GM12878 (cell line): ENCODE results near the gene DCP1B. TPM values are rescaled to one million over a fixed set of nuclear protein-coding genes. Genes with fewer than 3 reads are reported as not detected.

Experiments used
- ATAC-seq: fragments of 200-7000 bp; cut with Tn5 transposase; 3 replicates; pipeline ENCODE4 v1.9.1; 2020; ENCODE audit warnings: mild to moderate bottlenecking, moderate library complexity
- BruUV-seq: library from RNA; stranded (reverse); fragments of 400-500 nt; replicated peaks from 2 replicates; lab custom pipeline; 2021; lab: Mats Ljungman, UMichigan
- CTCF ChIA-PET: fragments of 300-600 bp; sonication (Branson Sonifier 250); formaldehyde crosslinking; extraction: SDS; loops from one replicate; lab custom pipeline; 2021; ENCODE audit warnings: inconsistent platforms; lab: Yijun Ruan, JAX
- POLR2A ChIA-PET: fragments of 350-600 bp; formaldehyde crosslinking; extraction: SDS; loops from one replicate; lab custom pipeline; 2021; ENCODE audit warnings: inconsistent platforms; lab: Charles Lee
- RAD21 ChIA-PET: fragments of 300-600 bp; sonication (Branson Sonifier 250); formaldehyde crosslinking; loops from one replicate; lab custom pipeline; 2023; ENCODE audit warnings: antibody characterized with exemption; ENCODE audit not compliant: unreplicated experiment; lab: Charles Lee
- SMC1A ChIA-PET: fragments of 300-600 bp; sonication (Branson Sonifier 250); formaldehyde crosslinking; loops from one replicate; lab custom pipeline; 2023; ENCODE audit not compliant: unreplicated experiment, uncharacterized antibody; lab: Charles Lee
- DNase-seq: peaks from one replicate; pipeline ENCODE4 v3.0.0-alpha.2; 2011; ENCODE audit warnings: low read depth, low spot score
- FAIRE-seq: peaks from 3 replicates; lab custom pipeline; 2011; peaks lifted over from hg19 to GRCh38; lab: Jason Lieb, UNC
- H2AFZ ChIP-seq: 2 replicates; pipeline ENCODE4 v1.6.0; 2011; ENCODE audit warnings: low read depth, low read length, control low read depth; ENCODE audit not compliant: control insufficient read depth
- H3K27ac ChIP-seq: 2 replicates; pipeline ENCODE4 v1.5.1; 2011; ENCODE audit warnings: control low read depth; ENCODE audit not compliant: control insufficient read depth, insufficient read depth
- H3K27me3 ChIP-seq, 2 experiments: replicated peaks in 1 of 2; 2 replicates each; pipeline versions ENCODE4 v1.6.0 to v1.6.1; 2011; ENCODE audit warnings: low read length in 1 of 2; ENCODE audit not compliant: control insufficient read depth in 2 of 2, insufficient read depth in 2 of 2
- H3K36me3 ChIP-seq, 2 experiments: 2 replicates each; pipeline ENCODE4 v1.5.1; 2011; ENCODE audit warnings: low read length in 1 of 2; ENCODE audit not compliant: control insufficient read depth in 2 of 2, insufficient read depth in 2 of 2
- H3K4me1 ChIP-seq: 2 replicates; pipeline ENCODE4 v1.6.1; 2011; ENCODE audit warnings: mild to moderate bottlenecking, low read length, moderate library complexity, mixed read lengths; ENCODE audit not compliant: control insufficient read depth, insufficient read depth
- H3K4me2 ChIP-seq: 2 replicates; pipeline ENCODE4 v1.6.0; 2011; ENCODE audit warnings: control low read depth; ENCODE audit not compliant: control insufficient read depth, insufficient read depth
- H3K4me3 ChIP-seq: fragments of 200-600 bp; sonication (generic); 2 replicates; pipeline ENCODE4 v1.5.1; 2016
- H3K79me2 ChIP-seq: 2 replicates; pipeline ENCODE4 v1.6.0; 2011; ENCODE audit warnings: low read length; ENCODE audit not compliant: control insufficient read depth, insufficient read depth
- H3K9ac ChIP-seq: 2 replicates; pipeline ENCODE4 v1.8.0; 2011; ENCODE audit warnings: low read length, control low read depth, mixed read lengths; ENCODE audit not compliant: control insufficient read depth, insufficient read depth
- H3K9me3 ChIP-seq: replicated peaks from 3 replicates; pipeline ENCODE4 v1.5.1; 2011; ENCODE audit warnings: mild to moderate bottlenecking, low read length; ENCODE audit not compliant: control insufficient read depth, insufficient read depth
- H4K20me1 ChIP-seq: 2 replicates; pipeline ENCODE4 v1.6.0; 2011; ENCODE audit not compliant: control insufficient read depth, insufficient read depth
- BHLHE40 ChIP-seq, 2 experiments: fragments of 450-650 bp in 1 of 2; IDR thresholded peaks; 2 replicates each; pipeline ENCODE4 v1.6.1; 2011 to 2017; ENCODE audit warnings: low read depth in 2 of 2, borderline replicate concordance in 1 of 2, improper control_type of control experiment in 1 of 2, low read length in 1 of 2, mild to moderate bottlenecking in 1 of 2
- CBX5 ChIP-seq: sonication (generic); IDR thresholded peaks from 2 replicates; pipeline ENCODE4 v1.6.1; 2016; ENCODE audit warnings: low read depth, moderate library complexity, mild to moderate bottlenecking, inconsistent platforms
- CHD2 ChIP-seq: IDR thresholded peaks from 2 replicates; pipeline ENCODE4 v1.6.1; 2011; ENCODE audit warnings: low read depth, low read length, improper control_type of control experiment, borderline replicate concordance
- CREM ChIP-seq: IDR thresholded peaks from 2 replicates; pipeline ENCODE4 v1.6.1; 2014; ENCODE audit warnings: antibody characterized with exemption, low read depth
- ESRRA ChIP-seq: IDR thresholded peaks from 2 replicates; pipeline ENCODE4 v1.6.1; 2012; ENCODE audit warnings: mild to moderate bottlenecking, low read length, improper control_type of control experiment
- SPI1 ChIP-seq: IDR thresholded peaks from 2 replicates; pipeline ENCODE4 v1.6.1; 2011; ENCODE audit warnings: low read depth, mild to moderate bottlenecking, low read length, moderate library complexity, borderline replicate concordance; ENCODE audit not compliant: insufficient read depth
- TCF3 ChIP-seq: IDR thresholded peaks from 2 replicates; pipeline ENCODE4 v1.6.1; 2012; ENCODE audit warnings: low read depth, mild to moderate bottlenecking, low read length, borderline replicate concordance; ENCODE audit not compliant: insufficient read depth
- WGBS: methylation state at CpG from one replicate; pipeline ENCODE4 v1.1.6; 2016; ENCODE audit warnings: low lambda C conversion rate; ENCODE audit not compliant: insufficient replicate concordance, insufficient coverage; ENCODE audit errors: missing lambda C conversion rate; 5-methylcytosine and 5-hydroxymethylcytosine counted together
- in situ Hi-C: fragments of 300-500 bp; cut with MboI; formaldehyde crosslinking; loops from 9 replicates; pipeline ENCODE4 v1.14.3; 2018; ENCODE audit warnings: mixed read lengths
- intact Hi-C: fragments of 100-400 bp; cut with micrococcal nuclease; formaldehyde crosslinking; loops from one replicate; pipeline ENCODE4 v1.14.2; 2022; ENCODE audit not compliant: unreplicated experiment
- polyA plus RNA-seq, 11 experiments: library from polyadenylated mRNA; depleted of rRNA in 4 of 11; unstranded in 6 of 11; stranded (reverse) in 5 of 11; fragments of >200 nt; fragmentation: Nextera tagmentation in 4 of 11; fragmentation: Illumina TruSeq in 1 of 11; extraction: Ambion mirVana in 4 of 11; extraction: Trizol in 1 of 11; gene quantifications; 1 replicate in 1 of 11; 2 replicates in 10 of 11; pipeline versions ENCODE4 v1.2.1 to v1.2.3, GENCODE V29; 2011 to 2016; ENCODE audit warnings: inconsistent platforms in 2 of 11, missing spikeins in 2 of 11, low read depth in 1 of 11
- total RNA-seq, 4 experiments: library from RNA; depleted of rRNA in 3 of 4; stranded (reverse); fragments of >200 nt in 3 of 4; fragmentation: Illumina TruSeq in 1 of 4; extraction: Trizol in 1 of 4; gene quantifications; 2 replicates each; pipeline versions ENCODE4 v1.2.1 to v1.2.3, GENCODE V29; 2013 to 2021
- TF ChIP-seq, protein P1 (sequence below): fragments of 450-650 bp; IDR thresholded peaks from 2 replicates; pipeline ENCODE4 v1.6.1; 2017; ENCODE audit warnings: mild to moderate bottlenecking, moderate library complexity
- TF ChIP-seq, protein P2 (sequence below): fragments of 450-650 bp; conservative IDR thresholded peaks from 2 replicates; pipeline ENCODE4 v1.6.1; 2017; ENCODE audit warnings: mild to moderate bottlenecking, moderate library complexity

The DCP1B gene
- total and polyA plus RNA-seq, 10 of the 15 experiments (the other 5 are each of a cell fraction or from before 2014, with no cell fraction given), result 1.3 to 23.4 (median 15.3) TPM

DNA sequence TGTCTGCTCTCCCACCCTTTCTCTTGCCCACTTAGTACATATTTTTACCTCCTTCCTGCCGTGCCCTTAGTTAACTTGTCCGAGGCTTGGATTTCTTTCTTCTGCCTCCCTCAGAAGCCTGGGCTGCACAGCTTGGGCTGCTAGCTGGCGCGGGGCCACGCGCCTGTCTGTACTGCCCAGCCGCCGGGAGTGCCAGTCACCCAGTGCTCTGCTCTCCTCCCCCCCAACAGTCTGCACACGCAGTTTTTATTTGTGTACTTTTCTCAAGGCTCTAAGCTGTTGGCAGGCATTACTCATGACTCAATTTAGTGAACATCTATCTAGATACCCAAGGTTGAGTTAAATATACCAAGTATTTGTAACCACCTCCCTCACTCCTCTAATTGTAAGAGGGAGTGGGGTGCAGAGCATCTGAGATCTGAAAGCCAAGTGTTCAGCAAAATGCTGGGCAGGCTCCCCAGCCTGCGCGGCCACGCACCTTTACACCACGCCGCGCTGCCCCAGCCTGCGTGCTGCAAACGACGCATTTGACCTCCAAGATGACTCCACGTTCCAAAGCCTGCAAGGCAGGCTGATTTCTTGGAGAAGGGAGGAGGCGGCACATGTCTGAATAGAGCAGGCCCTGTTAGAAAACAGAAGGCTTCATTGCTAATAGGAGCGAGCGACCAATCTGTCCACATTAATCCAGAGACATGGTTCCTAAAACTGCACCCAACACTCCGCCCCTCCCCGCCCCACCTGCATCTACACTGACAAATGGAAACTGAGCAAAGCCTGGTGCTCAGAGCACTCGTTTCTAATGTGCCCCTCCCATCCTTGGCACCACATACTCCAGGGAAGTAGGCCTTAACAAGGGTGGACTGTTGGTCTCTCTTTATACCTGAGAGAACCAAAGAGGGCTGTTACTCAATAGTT lies 67.6 kb downstream of the DCP1B start:
- no peak overlapping the region for H3K9ac ChIP-seq
- no peaks in the 10 kb centered on the region for H3K27me3 ChIP-seq
- FAIRE-seq (no peak), ATAC-seq (no peak), DNase-seq (no peak)
- ChIA-PET SMC1A (no interaction called here), RAD21 (no interaction called here), CTCF (interaction anchor here (0.9 to 1.1 kb wide), 2 partner anchors 141 to 146 kb away, joined by 3 read pairs; no protein-coding TSS in a partner anchor), POLR2A (no interaction called here)
- H3K36me3 ChIP-seq, result no peaks in the 10 kb centered on the region; a peak in 2 of 4 replicates
- no peak overlapping the region for H3K4me2 ChIP-seq
- H3K79me2 ChIP-seq, result no peaks in the 10 kb centered on the region
- H3K27ac ChIP-seq, result no peak overlapping the region
- WGBS, result 94% methylated on average over 25 of the region's 25 CpGs
- no peak overlapping the region for H2AFZ ChIP-seq
- BruUV-seq, result no TSS peak
- H3K4me1 ChIP-seq, result peaks cover 18% of the 10 kb centered on the region
- intact Hi-C loops (no loop called here), in situ Hi-C loops (loop anchor here (5.0 kb wide), 2 partner anchors 144 to 289 kb away; no protein-coding TSS in a partner anchor)
- TF ChIP-seq, protein P1, sequence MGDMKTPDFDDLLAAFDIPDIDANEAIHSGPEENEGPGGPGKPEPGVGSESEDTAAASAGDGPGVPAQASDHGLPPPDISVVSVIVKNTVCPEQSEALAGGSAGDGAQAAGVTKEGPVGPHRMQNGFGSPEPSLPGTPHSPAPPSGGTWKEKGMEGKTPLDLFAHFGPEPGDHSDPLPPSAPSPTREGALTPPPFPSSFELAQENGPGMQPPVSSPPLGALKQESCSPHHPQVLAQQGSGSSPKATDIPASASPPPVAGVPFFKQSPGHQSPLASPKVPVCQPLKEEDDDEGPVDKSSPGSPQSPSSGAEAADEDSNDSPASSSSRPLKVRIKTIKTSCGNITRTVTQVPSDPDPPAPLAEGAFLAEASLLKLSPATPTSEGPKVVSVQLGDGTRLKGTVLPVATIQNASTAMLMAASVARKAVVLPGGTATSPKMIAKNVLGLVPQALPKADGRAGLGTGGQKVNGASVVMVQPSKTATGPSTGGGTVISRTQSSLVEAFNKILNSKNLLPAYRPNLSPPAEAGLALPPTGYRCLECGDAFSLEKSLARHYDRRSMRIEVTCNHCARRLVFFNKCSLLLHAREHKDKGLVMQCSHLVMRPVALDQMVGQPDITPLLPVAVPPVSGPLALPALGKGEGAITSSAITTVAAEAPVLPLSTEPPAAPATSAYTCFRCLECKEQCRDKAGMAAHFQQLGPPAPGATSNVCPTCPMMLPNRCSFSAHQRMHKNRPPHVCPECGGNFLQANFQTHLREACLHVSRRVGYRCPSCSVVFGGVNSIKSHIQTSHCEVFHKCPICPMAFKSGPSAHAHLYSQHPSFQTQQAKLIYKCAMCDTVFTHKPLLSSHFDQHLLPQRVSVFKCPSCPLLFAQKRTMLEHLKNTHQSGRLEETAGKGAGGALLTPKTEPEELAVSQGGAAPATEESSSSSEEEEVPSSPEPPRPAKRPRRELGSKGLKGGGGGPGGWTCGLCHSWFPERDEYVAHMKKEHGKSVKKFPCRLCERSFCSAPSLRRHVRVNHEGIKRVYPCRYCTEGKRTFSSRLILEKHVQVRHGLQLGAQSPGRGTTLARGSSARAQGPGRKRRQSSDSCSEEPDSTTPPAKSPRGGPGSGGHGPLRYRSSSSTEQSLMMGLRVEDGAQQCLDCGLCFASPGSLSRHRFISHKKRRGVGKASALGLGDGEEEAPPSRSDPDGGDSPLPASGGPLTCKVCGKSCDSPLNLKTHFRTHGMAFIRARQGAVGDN, result no peak
- no peak for TF ChIP-seq CBX5
- no peak for TF ChIP-seq SPI1
- no peak for TF ChIP-seq TCF3
- TF ChIP-seq, protein P2, sequence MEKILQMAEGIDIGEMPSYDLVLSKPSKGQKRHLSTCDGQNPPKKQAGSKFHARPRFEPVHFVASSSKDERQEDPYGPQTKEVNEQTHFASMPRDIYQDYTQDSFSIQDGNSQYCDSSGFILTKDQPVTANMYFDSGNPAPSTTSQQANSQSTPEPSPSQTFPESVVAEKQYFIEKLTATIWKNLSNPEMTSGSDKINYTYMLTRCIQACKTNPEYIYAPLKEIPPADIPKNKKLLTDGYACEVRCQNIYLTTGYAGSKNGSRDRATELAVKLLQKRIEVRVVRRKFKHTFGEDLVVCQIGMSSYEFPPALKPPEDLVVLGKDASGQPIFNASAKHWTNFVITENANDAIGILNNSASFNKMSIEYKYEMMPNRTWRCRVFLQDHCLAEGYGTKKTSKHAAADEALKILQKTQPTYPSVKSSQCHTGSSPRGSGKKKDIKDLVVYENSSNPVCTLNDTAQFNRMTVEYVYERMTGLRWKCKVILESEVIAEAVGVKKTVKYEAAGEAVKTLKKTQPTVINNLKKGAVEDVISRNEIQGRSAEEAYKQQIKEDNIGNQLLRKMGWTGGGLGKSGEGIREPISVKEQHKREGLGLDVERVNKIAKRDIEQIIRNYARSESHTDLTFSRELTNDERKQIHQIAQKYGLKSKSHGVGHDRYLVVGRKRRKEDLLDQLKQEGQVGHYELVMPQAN, result no peak
- TF ChIP-seq CHD2, result no peak
- TF ChIP-seq ESRRA, result no peak
- TF ChIP-seq CREM, result no peak
- no peak for TF ChIP-seq BHLHE40 (IDR thresholded peaks at IDR 0.05; ENCODE audit: borderline replicate concordance in 1 of 2, low read depth in 2 of 2, low read length in 1 of 2)
- TF ChIP-seq, all 136 proteins: peak for 0
- Histone ChIP-seq H3K4me3 (no peak overlapping the region), H3K9me3 (no peaks in the 10 kb centered on the region), H4K20me1 (no peaks in the 10 kb centered on the region)
